IMR-90 (cell line): Measurements from ENCODE around the gene EXOSC9.

Experiments used
- BHLHE40 ChIP-seq: fragments of 150-350 bp; IDR thresholded peaks from 2 replicates; pipeline ENCODE4 v1.6.1; 2016; ENCODE audit warnings: mild to moderate bottlenecking, low read depth, low read length
- CEBPB ChIP-seq: IDR thresholded peaks from 2 replicates; pipeline ENCODE4 v1.6.1; 2012; ENCODE audit warnings: low read depth, low read length, improper control_type of control experiment
- CHD1 ChIP-seq: IDR thresholded peaks from 2 replicates; pipeline ENCODE4 v1.6.1; 2012; ENCODE audit warnings: low read depth, low read length, improper control_type of control experiment
- CTCF ChIP-seq: conservative IDR thresholded peaks from 2 replicates; pipeline ENCODE4 v1.5.1; 2012; ENCODE audit warnings: mild to moderate bottlenecking, low read depth, low read length, improper control_type of control experiment
- FOS ChIP-seq: fragments of 150-350 bp; IDR thresholded peaks from 2 replicates; pipeline ENCODE4 v1.6.1; 2016; ENCODE audit warnings: low read depth, low read length
- MAFK ChIP-seq: IDR thresholded peaks from 2 replicates; pipeline ENCODE4 v1.6.1; 2012; ENCODE audit warnings: low read depth, low read length, improper control_type of control experiment
- MAZ ChIP-seq: IDR thresholded peaks from 2 replicates; pipeline ENCODE4 v1.6.1; 2012; ENCODE audit warnings: low read depth, mild to moderate bottlenecking, low read length, improper control_type of control experiment, moderate library complexity, borderline replicate concordance
- NFE2L2 ChIP-seq: fragments of 150-350 bp; IDR thresholded peaks from 2 replicates; pipeline ENCODE4 v1.6.1; 2016; ENCODE audit warnings: low read depth, mild to moderate bottlenecking, low read length
- POLR2A ChIP-seq: IDR thresholded peaks from 2 replicates; pipeline ENCODE4 v1.6.1; 2012; ENCODE audit warnings: mild to moderate bottlenecking, low read depth, low read length
- RAD21 ChIP-seq: IDR thresholded peaks from 2 replicates; pipeline ENCODE4 v1.6.1; 2012; ENCODE audit warnings: low read length, improper control_type of control experiment
- RCOR1 ChIP-seq: IDR thresholded peaks from 2 replicates; pipeline ENCODE4 v1.6.1; 2012; ENCODE audit warnings: mild to moderate bottlenecking, low read length, improper control_type of control experiment; ENCODE audit not compliant: insufficient replicate concordance
- SMC3 ChIP-seq: fragments of 150-350 bp; IDR thresholded peaks from 2 replicates; pipeline ENCODE4 v1.6.1; 2016; ENCODE audit warnings: low read depth, mild to moderate bottlenecking, antibody characterized with exemption, low read length, moderate library complexity
- USF2 ChIP-seq: fragments of 150-350 bp; IDR thresholded peaks from 2 replicates; pipeline ENCODE4 v1.6.1; 2017; ENCODE audit warnings: mild to moderate bottlenecking, antibody characterized with exemption, low read length, low read depth

- TF ChIP-seq POLR2A (no peak), CTCF (no peak), CHD1 (no peak), RAD21 (no peak), USF2 (no peak), SMC3 (no peak), FOS (no peak), MAZ (no peak), RCOR1 (no peak), CEBPB (no peak), NFE2L2 (no peak), MAFK (no peak), BHLHE40 (no peak)
These were observed 45.5 kb downstream of the EXOSC9 start for GRCh38 chr4:121846662-121847061.
